H1 (cell line): ENCODE results near the gene TPRG1L. TPM values are rescaled to one million over a fixed set of nuclear protein-coding genes. Genes with fewer than 3 reads are reported as not detected.
A peak's percentile ranks its signal among the peaks of the same experiment; 100 is the strongest.

Source experiments
- CTCF ChIA-PET: fragments of 300-600 bp; sonication (Branson Sonifier 250); formaldehyde crosslinking; loops from one replicate; lab custom pipeline; 2021; ENCODE audit not compliant: partially characterized antibody; lab: Charles Lee
- POLR2A ChIA-PET: fragments of 300-600 bp; sonication (Branson Sonifier 250); formaldehyde crosslinking; loops from one replicate; lab custom pipeline; 2021; ENCODE audit warnings: inconsistent platforms; ENCODE audit not compliant: partially characterized antibody; lab: Charles Lee
- DNase-seq, 2 experiments: peaks; one replicate each; pipeline versions ENCODE4 v3.0.0 to v3.0.0-alpha.2; 2010 to 2022; ENCODE audit warnings: low spot score in 2 of 2, low read depth in 1 of 2, mixed read lengths in 1 of 2
- FAIRE-seq: peaks from 2 replicates; lab custom pipeline; 2011; peaks lifted over from hg19 to GRCh38; lab: Jason Lieb, UNC
- H2AFZ ChIP-seq: 2 replicates; pipeline ENCODE4 v1.8.1; 2012; ENCODE audit warnings: low read length, inconsistent platforms
- H2AK5ac ChIP-seq: 2 replicates; pipeline ENCODE4 v1.6.1; 2013; ENCODE audit warnings: low read depth, low read length
- H2BK120ac ChIP-seq: replicated peaks from 2 replicates; pipeline ENCODE3; 2013; ENCODE audit warnings: low read depth, low read length, inconsistent platforms
- H2BK12ac ChIP-seq: 2 replicates; pipeline ENCODE4 v1.6.1; 2013; ENCODE audit warnings: low read depth, low read length
- H2BK15ac ChIP-seq: 2 replicates; pipeline ENCODE4 v1.6.1; 2013; ENCODE audit warnings: low read length
- H2BK20ac ChIP-seq: 2 replicates; pipeline ENCODE4 v1.6.1; 2013; ENCODE audit warnings: low read length
- H2BK5ac ChIP-seq: 2 replicates; pipeline ENCODE4 v1.6.1; 2013; ENCODE audit warnings: low read depth, low read length
- H3K14ac ChIP-seq: 2 replicates; pipeline ENCODE4 v1.6.1; 2013; ENCODE audit warnings: inconsistent platforms; ENCODE audit not compliant: insufficient read length
- H3K18ac ChIP-seq: 2 replicates; pipeline ENCODE4 v1.6.1; 2013; ENCODE audit warnings: low read length; ENCODE audit errors: extremely low read depth
- H3K23ac ChIP-seq: 2 replicates; pipeline ENCODE4 v1.6.1; 2013; ENCODE audit warnings: inconsistent platforms; ENCODE audit not compliant: insufficient read length
- H3K23me2 ChIP-seq: 2 replicates; pipeline ENCODE4 v1.6.1; 2013; ENCODE audit warnings: low read depth, low read length
- H3K27ac ChIP-seq: 2 replicates; pipeline ENCODE4 v1.6.1; 2011; ENCODE audit warnings: low read depth, low read length, inconsistent platforms
- H3K27me3 ChIP-seq, 4 experiments: replicated peaks in 1 of 4; 1 replicate in 1 of 4; 2 replicates in 3 of 4; pipeline versions ENCODE4 v1.6.1 to v1.8.1; 2011 to 2013; ENCODE audit warnings: low read length in 3 of 4, mild to moderate bottlenecking in 3 of 4, inconsistent platforms in 2 of 4, mixed read lengths in 2 of 4, moderate library complexity in 1 of 4; ENCODE audit not compliant: control insufficient read depth in 3 of 4, insufficient read depth in 3 of 4; ENCODE audit errors: extremely low read depth in 1 of 4
- H3K36me3 ChIP-seq, 4 experiments: 2 replicates each; pipeline versions ENCODE4 v1.6.1 to v1.8.1; 2011 to 2013; ENCODE audit warnings: mild to moderate bottlenecking in 4 of 4, low read length in 3 of 4, moderate library complexity in 2 of 4, control low read depth in 1 of 4, inconsistent platforms in 1 of 4; ENCODE audit not compliant: insufficient read depth in 4 of 4, control insufficient read depth in 2 of 4
- H3K4ac ChIP-seq: replicated peaks from 2 replicates; pipeline ENCODE3; 2013; ENCODE audit warnings: low read length, low read depth, mixed read lengths, inconsistent platforms; ENCODE audit not compliant: insufficient read length
- H3K4me1 ChIP-seq, 4 experiments: replicated peaks in 1 of 4; 1 replicate in 1 of 4; 2 replicates in 3 of 4; pipeline versions ENCODE4 v1.6.1 to v1.8.1; 2011 to 2013; ENCODE audit warnings: low read length in 3 of 4, inconsistent platforms in 2 of 4, mixed read lengths in 1 of 4; ENCODE audit not compliant: insufficient read depth in 4 of 4, control insufficient read depth in 3 of 4
- H3K4me2 ChIP-seq, 2 experiments: 2 replicates each; pipeline versions ENCODE4 v1.6.1 to v1.8.1; 2011 to 2013; ENCODE audit warnings: low read depth in 2 of 2, low read length in 2 of 2, control low read depth in 1 of 2, inconsistent platforms in 1 of 2, mild to moderate bottlenecking in 1 of 2; ENCODE audit not compliant: insufficient read depth in 1 of 2
- H3K4me3 ChIP-seq, 4 experiments: fragments of 200-600, 300-600 bp in 1 of 4; sonication (generic), shearing (Covaris generic), sonication (Bioruptor Twin) in 1 of 4; 2 replicates each; pipeline versions ENCODE4 v1.5.1 to v1.8.1; 2011 to 2016; ENCODE audit warnings: low read length in 4 of 4, low read depth in 3 of 4, control low read depth in 2 of 4, inconsistent platforms in 2 of 4, mild to moderate bottlenecking in 2 of 4, mixed read lengths in 1 of 4, moderate library complexity in 1 of 4; ENCODE audit not compliant: insufficient read depth in 2 of 4; ENCODE audit errors: extremely low read depth in 1 of 4
- H3K56ac ChIP-seq: replicated peaks from 2 replicates; pipeline ENCODE3; 2013; ENCODE audit warnings: low read depth, mild to moderate bottlenecking, mixed read lengths, low read length, inconsistent platforms; ENCODE audit not compliant: insufficient read length
- H3K79me1 ChIP-seq: 2 replicates; pipeline ENCODE4 v1.6.1; 2013; ENCODE audit warnings: low read depth, low read length, control low read depth
- H3K79me2 ChIP-seq, 2 experiments: 2 replicates each; pipeline versions ENCODE4 v1.6.1 to v1.8.1; 2012 to 2013; ENCODE audit warnings: low read length in 2 of 2, mild to moderate bottlenecking in 2 of 2, inconsistent platforms in 1 of 2; ENCODE audit not compliant: insufficient read depth in 2 of 2, control insufficient read depth in 1 of 2
- H3K9ac ChIP-seq, 4 experiments: replicated peaks in 1 of 4; 1 replicate in 1 of 4; 2 replicates in 3 of 4; pipeline versions ENCODE4 v1.6.1 to v1.8.1; 2011 to 2013; ENCODE audit warnings: low read depth in 3 of 4, low read length in 3 of 4, control low read depth in 2 of 4, mild to moderate bottlenecking in 2 of 4, moderate library complexity in 2 of 4, inconsistent platforms in 1 of 4; ENCODE audit errors: extremely low read depth in 1 of 4
- H3K9me3 ChIP-seq, 2 experiments: 2 replicates each; pipeline versions ENCODE4 v1.6.1 to v1.8.1; 2012 to 2013; ENCODE audit warnings: mild to moderate bottlenecking in 2 of 2, moderate library complexity in 2 of 2, control low read depth in 1 of 2, inconsistent platforms in 1 of 2, low read depth in 1 of 2, low read length in 1 of 2, mixed read lengths in 1 of 2; ENCODE audit not compliant: insufficient read depth in 2 of 2
- H4K20me1 ChIP-seq, 2 experiments: replicated peaks in 1 of 2; 2 replicates each; pipeline versions ENCODE3 to v1.8.1; 2011 to 2013; ENCODE audit warnings: inconsistent platforms in 2 of 2, low read length in 2 of 2, mild to moderate bottlenecking in 1 of 2; ENCODE audit not compliant: insufficient read depth in 2 of 2, control insufficient read depth in 1 of 2
- H4K5ac ChIP-seq: 2 replicates; pipeline ENCODE4 v1.6.1; 2013; ENCODE audit warnings: low read length, low read depth, mixed read lengths, inconsistent platforms; ENCODE audit not compliant: insufficient read length
- H4K8ac ChIP-seq: 2 replicates; pipeline ENCODE4 v1.8.0; 2013; ENCODE audit warnings: mild to moderate bottlenecking, moderate library complexity, low read length, inconsistent platforms; ENCODE audit not compliant: insufficient read depth; ENCODE audit errors: extremely low read depth
- H4K91ac ChIP-seq: replicated peaks from 2 replicates; pipeline ENCODE3; 2013; ENCODE audit warnings: low read length, mixed read lengths, inconsistent platforms; ENCODE audit not compliant: insufficient read length
- RXRA ChIP-seq: IDR thresholded peaks from 2 replicates; pipeline ENCODE4 v1.6.1; 2011; ENCODE audit warnings: low read depth, mild to moderate bottlenecking, low read length, moderate library complexity; ENCODE audit not compliant: insufficient read depth
- TAF7 ChIP-seq: optimal IDR thresholded peaks from 2 replicates; pipeline ENCODE3; 2011; ENCODE audit warnings: low read depth, mild to moderate bottlenecking, inconsistent platforms, low read length, moderate library complexity, borderline replicate concordance
- WGBS, 2 experiments: shearing (Covaris generic) in 1 of 2; methylation state at CpG; one replicate each; pipeline versions ENCODE4 v1.1.6 to v1.1.7; 2013 to 2015; ENCODE audit warnings: low lambda C conversion rate in 2 of 2, mixed read lengths in 2 of 2, inconsistent platforms in 1 of 2, low coverage in 1 of 2, missing lambda C conversion rate in 1 of 2; ENCODE audit not compliant: insufficient replicate concordance in 2 of 2, insufficient coverage in 1 of 2, insufficient read length in 1 of 2; ENCODE audit errors: extremely low coverage in 1 of 2, missing lambda C conversion rate in 1 of 2; 5-methylcytosine and 5-hydroxymethylcytosine counted together
- polyA plus RNA-seq, 7 experiments: library from polyadenylated mRNA; depleted of rRNA in 3 of 7; stranded (reverse) in 5 of 7; unstranded in 2 of 7; fragments of >200 nt in 5 of 7; fragments of 200-250 nt in 2 of 7; gene quantifications; 1 replicate in 5 of 7; 2 replicates in 1 of 7; 4 replicates in 1 of 7; pipeline versions ENCODE4 v1.2.1 to v1.2.3, GENCODE V29; 2011 to 2013; ENCODE audit warnings: missing spikeins in 2 of 7, mixed read lengths in 2 of 7
- total RNA-seq: library from RNA; stranded (reverse); fragmentation: NEBNext Ultra II Directional; extraction: Animal tissue kit (Norgen Biotek cat#: 25700); gene quantifications from 2 replicates; pipeline ENCODE4 v1.2.1, GENCODE V29; 2021

The TPRG1L gene
- total and polyA plus RNA-seq, 2 of the 8 experiments (the other 6 are each of a cell fraction or from before 2014, with no cell fraction given), result 21.7 to 22.3 TPM

- TF ChIP-seq RXRA, result no peak
- no peak for TF ChIP-seq TAF7
- peaks cover 2% of the 10 kb centered on the region for H3K79me1 ChIP-seq
- H4K20me1 ChIP-seq, result peaks cover 0 to 8% of the 10 kb centered on the region in 2 experiments
- FAIRE-seq (no peak), DNase-seq (no peak)
- H3K36me3 ChIP-seq, result no peaks in the 10 kb centered on the region; a peak in 1 of 8 replicates
- H3K23ac ChIP-seq, result no peak overlapping the region
- H2BK20ac ChIP-seq, result no peak overlapping the region
- H4K5ac ChIP-seq, result no peak overlapping the region
- no peak overlapping the region for H3K4me3 ChIP-seq
- no peak overlapping the region for H2BK12ac ChIP-seq
- H2BK120ac ChIP-seq, result no peak overlapping the region
- H3K27me3 ChIP-seq, result no peaks in the 10 kb centered on the region
- H2AK5ac ChIP-seq, result peak overlapping the region; percentile 96; the same call in 1 of the 2 replicates
- no peaks in the 10 kb centered on the region; a peak in 1 of 4 replicates for H3K9me3 ChIP-seq
- peak overlapping the region; percentile 52; the same call in 1 of the 2 replicates for H2BK5ac ChIP-seq
- no peak overlapping the region for H3K14ac ChIP-seq
- H3K56ac ChIP-seq, result no peak overlapping the region
- H3K4ac ChIP-seq, result no peak overlapping the region
- no peak overlapping the region for H2BK15ac ChIP-seq
- CTCF ChIA-PET, result interaction anchor here (1.1 to 5.6 kb wide), 5 partner anchors 13 to 86 kb away, joined by 3 to 28 read pairs (median 4); no protein-coding TSS in a partner anchor
- H3K79me2 ChIP-seq, result peaks cover 0 to 14% of the 10 kb centered on the region in 2 experiments; a peak in 3 of 4 replicates
- H3K23me2 ChIP-seq, result peaks cover 8% of the 10 kb centered on the region; the same call in 1 of the 2 replicates
- H3K9ac ChIP-seq, result no peak overlapping the region
- peak overlapping the region; percentile 61 for H4K91ac ChIP-seq
- H3K27ac ChIP-seq, result no peak overlapping the region
- no peak overlapping the region for H3K4me2 ChIP-seq
- POLR2A ChIA-PET, result interaction anchor here (1.3 kb wide), 1 partner anchor 11 kb away, joined by 4 read pairs; no protein-coding TSS in a partner anchor
- H4K8ac ChIP-seq, result no peak overlapping the region
- 88% methylated on average over 8 of the region's 8 CpGs; no CpG with 5 or more reads in 1 of the 2 experiments for WGBS, 2 experiments
- H3K4me1 ChIP-seq, result peaks cover 0 to 7% (median 3%) of the 10 kb centered on the region in 4 experiments; a peak in 5 of 7 replicates
- no peak overlapping the region for H2AFZ ChIP-seq
- no peak overlapping the region for H3K18ac ChIP-seq
Observed at GRCh38 chr1:3604468-3604974, 20.3 kb upstream of the TPRG1L start.
